PFSK-1 (cell line): ENCODE measurements around the gene CTPS1.

Experiments used
- FOXP2 ChIP-seq: optimal IDR thresholded peaks from 2 replicates; pipeline ENCODE3; 2011; ENCODE audit warnings: borderline replicate concordance, control low read depth, inconsistent platforms; ENCODE audit not compliant: insufficient read depth; ENCODE audit errors: extremely low read length, extremely low read depth
- POLR2AphosphoS5 ChIP-seq: IDR thresholded peaks from 2 replicates; pipeline ENCODE4 v1.6.1; 2012; ENCODE audit warnings: low read depth, mild to moderate bottlenecking, control low read depth, low read length, moderate library complexity
- SIN3A ChIP-seq: IDR thresholded peaks from 2 replicates; pipeline ENCODE4 v1.6.1; 2012; ENCODE audit warnings: mild to moderate bottlenecking, low read length, moderate library complexity, borderline replicate concordance; ENCODE audit not compliant: insufficient read depth
- TAF1 ChIP-seq: IDR thresholded peaks from 2 replicates; pipeline ENCODE4 v1.6.1; 2012; ENCODE audit warnings: low read length, control low read depth, borderline replicate concordance; ENCODE audit not compliant: insufficient read depth
- TF ChIP-seq, protein P1 (sequence below), 2 experiments: IDR thresholded peaks; 2 replicates each; pipeline versions ENCODE4 v1.6.1 to v1.8.0; 2011 to 2012; ENCODE audit warnings: low read depth in 2 of 2, low read length in 2 of 2, control low read depth in 1 of 2, inconsistent platforms in 1 of 2, mild to moderate bottlenecking in 1 of 2, moderate library complexity in 1 of 2; ENCODE audit not compliant: insufficient read depth in 1 of 2

The CTPS1 gene

DNA sequence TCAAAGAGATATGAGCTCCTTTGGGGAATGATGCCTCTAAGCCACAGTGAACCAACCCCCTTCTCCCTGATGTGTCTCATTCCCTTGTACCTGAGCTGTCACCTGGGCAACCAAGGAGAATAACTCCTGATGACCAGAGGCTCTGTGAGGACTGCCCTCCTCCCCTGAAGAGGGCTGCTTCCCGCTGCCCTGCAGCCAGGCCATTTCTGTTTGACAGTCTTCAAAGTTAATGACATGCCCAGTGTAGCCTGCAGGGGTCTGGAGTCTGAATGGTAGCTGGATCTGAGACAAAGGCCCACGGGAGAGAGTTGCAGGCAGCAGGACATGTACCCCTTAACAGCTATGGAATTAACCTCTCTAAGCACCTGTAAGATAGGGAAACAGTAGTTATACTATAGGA, 45.5 kb downstream of the CTPS1 start:
- TF ChIP-seq, protein P1, sequence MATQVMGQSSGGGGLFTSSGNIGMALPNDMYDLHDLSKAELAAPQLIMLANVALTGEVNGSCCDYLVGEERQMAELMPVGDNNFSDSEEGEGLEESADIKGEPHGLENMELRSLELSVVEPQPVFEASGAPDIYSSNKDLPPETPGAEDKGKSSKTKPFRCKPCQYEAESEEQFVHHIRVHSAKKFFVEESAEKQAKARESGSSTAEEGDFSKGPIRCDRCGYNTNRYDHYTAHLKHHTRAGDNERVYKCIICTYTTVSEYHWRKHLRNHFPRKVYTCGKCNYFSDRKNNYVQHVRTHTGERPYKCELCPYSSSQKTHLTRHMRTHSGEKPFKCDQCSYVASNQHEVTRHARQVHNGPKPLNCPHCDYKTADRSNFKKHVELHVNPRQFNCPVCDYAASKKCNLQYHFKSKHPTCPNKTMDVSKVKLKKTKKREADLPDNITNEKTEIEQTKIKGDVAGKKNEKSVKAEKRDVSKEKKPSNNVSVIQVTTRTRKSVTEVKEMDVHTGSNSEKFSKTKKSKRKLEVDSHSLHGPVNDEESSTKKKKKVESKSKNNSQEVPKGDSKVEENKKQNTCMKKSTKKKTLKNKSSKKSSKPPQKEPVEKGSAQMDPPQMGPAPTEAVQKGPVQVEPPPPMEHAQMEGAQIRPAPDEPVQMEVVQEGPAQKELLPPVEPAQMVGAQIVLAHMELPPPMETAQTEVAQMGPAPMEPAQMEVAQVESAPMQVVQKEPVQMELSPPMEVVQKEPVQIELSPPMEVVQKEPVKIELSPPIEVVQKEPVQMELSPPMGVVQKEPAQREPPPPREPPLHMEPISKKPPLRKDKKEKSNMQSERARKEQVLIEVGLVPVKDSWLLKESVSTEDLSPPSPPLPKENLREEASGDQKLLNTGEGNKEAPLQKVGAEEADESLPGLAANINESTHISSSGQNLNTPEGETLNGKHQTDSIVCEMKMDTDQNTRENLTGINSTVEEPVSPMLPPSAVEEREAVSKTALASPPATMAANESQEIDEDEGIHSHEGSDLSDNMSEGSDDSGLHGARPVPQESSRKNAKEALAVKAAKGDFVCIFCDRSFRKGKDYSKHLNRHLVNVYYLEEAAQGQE (IDR thresholded peaks at IDR 0.05; ENCODE audit: insufficient read depth in 1 of 2, low read depth in 2 of 2, low read length in 2 of 2) = no peak
- TF ChIP-seq FOXP2 (no peak), SIN3A (no peak), TAF1 (no peak), POLR2AphosphoS5 (no peak)

DNA sequence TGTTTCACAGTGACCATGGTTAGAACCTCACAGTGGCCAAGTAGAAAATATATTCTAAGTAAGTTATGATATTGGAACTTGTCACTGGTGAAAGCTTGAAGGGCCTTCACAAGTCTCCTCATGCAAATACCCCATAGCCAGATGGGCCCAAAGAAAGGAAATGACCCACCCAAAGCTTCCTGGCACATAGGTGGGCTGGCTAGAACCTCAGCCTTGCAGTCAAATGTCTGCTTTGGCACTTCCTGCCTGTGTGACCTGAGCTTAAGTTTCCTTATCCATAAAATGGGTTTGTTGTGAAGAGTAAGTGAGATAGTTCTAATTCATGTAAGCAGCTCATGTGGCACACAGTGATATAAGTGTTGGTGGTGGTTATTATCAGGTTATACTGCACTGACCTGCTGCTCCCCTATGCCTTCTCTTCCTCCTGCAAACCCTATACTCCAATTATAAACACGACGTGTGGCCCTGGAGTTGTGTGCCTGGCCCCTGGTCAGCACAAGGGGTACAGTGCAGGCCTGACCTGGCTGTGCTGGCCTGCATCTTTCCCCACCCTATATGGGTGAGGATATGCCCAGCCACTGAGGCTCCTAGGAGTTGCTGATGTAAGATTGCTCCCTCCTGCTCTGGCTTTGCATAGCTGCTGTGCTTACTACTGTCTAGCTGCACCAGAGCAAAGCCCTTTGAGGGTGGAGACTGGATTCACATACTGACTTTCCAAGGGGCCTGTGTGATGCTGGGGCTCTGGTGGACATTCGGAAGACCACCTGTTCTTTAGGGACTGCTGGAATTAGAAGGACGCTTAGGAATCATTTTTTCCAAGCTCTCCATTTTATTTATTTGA, 46.7 kb downstream of the CTPS1 start:
- no peak for TF ChIP-seq SIN3A
- TF ChIP-seq FOXP2 = no peak
- no peak; the same call in 1 of the 2 replicates for TF ChIP-seq POLR2AphosphoS5

DNA sequence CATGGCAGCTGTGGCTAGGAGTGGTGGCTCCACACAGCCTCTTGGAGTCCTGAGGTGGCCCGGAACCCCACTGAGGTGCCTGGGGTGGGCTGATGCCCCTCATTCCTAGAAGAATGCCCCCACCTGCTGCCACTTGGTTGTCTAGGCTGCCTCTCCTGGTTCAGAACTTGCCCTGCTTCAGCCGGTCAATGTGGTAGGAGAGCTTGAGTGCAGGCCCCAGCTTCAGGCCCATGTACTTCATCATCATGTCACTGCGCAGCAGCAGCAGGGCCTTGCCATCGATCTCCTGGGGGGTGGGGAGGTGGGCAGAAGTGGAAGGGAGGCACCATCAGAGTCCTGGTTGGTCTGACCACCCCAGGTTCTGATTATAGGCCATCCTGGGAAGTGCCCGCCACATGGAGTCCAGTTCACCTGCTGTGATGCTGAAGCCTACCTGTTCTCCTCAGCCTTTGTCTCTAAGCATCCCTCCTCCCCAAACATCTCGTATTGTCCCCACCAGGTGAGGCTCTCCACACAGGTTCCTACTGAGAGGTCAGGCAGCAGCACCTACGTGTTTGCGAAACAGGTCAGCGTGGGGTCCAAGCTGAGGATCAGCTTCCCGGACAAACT, 48.6 kb downstream of the CTPS1 start:
- no peak for TF ChIP-seq POLR2AphosphoS5
- TF ChIP-seq TAF1 = no peak

DNA sequence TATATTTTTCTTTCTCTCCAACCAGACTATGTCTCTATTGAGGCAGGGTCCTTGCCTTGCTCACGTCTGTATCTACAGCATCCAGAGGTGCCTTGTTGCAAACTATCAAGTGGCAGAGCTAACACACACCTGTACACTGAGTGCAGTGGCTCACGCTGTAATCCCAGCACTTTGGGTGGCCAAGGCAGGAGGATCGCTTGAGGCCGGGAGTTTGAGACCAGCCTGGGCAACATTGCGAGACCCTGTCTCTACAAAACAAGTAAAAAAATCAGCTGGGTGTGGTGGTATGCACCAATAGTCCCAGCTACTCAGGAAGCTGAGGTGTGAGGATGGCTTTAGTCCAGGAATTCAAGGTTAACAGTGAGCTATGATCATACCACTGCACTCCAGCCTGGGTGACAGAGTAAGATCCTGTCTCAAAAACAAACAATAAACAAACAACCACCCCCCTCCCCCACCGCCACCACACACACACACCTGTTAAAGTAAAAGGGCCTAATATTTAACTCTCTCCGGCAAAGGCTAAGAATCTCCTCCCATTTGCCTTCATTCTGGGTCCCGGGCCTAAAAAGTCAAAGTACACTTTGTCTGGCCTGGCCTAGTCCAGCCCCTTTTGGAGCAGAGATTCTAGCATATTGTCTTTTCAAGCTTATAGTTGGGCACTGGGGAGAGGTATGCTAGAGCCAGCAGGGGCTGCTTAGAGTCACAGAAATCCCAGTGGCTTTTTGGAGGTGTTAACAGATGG, 51.5 kb downstream of the CTPS1 start:
- TF ChIP-seq SIN3A (no peak), FOXP2 (no peak), POLR2AphosphoS5 (no peak), TAF1 (no peak)
- TF ChIP-seq, protein P1 (IDR thresholded peaks at IDR 0.05; ENCODE audit: insufficient read depth in 1 of 2, low read depth in 2 of 2, low read length in 2 of 2) = no peak

DNA sequence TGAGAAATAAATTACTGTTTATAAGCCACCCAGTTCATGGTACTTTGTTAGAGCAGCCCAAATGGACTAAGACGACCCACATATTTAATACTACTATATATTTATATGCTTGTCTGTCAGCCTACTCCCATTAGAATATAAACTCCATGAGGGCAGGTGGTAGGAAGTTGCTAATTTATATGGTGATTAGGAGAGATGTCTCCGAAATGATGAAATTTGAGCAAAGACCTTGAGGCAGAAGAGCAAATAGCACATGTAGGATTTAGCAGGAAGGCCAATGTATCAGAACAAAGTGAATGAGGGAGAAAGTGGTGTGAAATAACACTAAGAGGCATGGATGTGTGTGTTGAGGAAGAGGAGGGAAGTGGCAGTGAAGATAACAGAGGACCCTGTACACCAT, 52.7 kb downstream of the CTPS1 start:
- TF ChIP-seq POLR2AphosphoS5 (no peak), SIN3A (no peak), TAF1 (no peak), FOXP2 (no peak)
- TF ChIP-seq, protein P1 (IDR thresholded peaks at IDR 0.05; ENCODE audit: insufficient read depth in 1 of 2, low read depth in 2 of 2, low read length in 2 of 2) = no peak

DNA sequence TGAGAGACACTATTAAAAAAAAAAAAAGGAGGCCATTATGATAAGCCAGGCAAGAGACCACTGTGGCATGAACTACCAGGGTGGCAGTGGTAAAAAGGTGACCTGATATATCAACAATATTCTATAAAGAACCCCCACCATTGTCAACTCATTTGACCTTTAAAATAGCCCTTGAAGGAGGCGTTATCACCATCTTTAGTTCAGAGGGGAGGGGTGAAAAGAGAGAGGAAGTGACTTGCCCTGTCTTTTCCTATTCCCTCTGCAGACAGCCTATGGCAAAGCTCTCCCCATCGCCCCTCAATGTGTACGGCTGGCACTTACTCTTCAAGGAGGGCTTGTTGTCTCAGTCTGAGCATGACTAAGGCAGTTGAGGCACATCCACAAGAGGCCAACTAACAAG, 53.8 kb downstream of the CTPS1 start:
- no peak for TF ChIP-seq FOXP2
- no peak for TF ChIP-seq SIN3A
- no peak for TF ChIP-seq POLR2AphosphoS5
- no peak for TF ChIP-seq TAF1
- TF ChIP-seq, protein P1 (IDR thresholded peaks at IDR 0.05; ENCODE audit: insufficient read depth in 1 of 2, low read depth in 2 of 2, low read length in 2 of 2) = no peak
